Neural progenitor cell (in vitro differentiated cells): ENCODE data around the gene LZTFL1. TPM values are rescaled to one million over a fixed set of nuclear protein-coding genes. Genes with fewer than 3 reads are reported as not detected.

Experiments used
- DNase-seq: peaks from one replicate; pipeline ENCODE4 v3.0.0-alpha.2; 2016; ENCODE audit warnings: low spot score
- H2AFZ ChIP-seq: fragments of 200-600 bp; sonication (generic); replicated peaks from 2 replicates; pipeline ENCODE4 v1.6.1; 2016; ENCODE audit warnings: antibody characterized with exemption
- H3F3A ChIP-seq: fragments of 200-600 bp; sonication (generic); 2 replicates; pipeline ENCODE4 v1.6.1; 2016; ENCODE audit warnings: antibody characterized with exemption, low read depth
- H3K27ac ChIP-seq: fragments of 200-600 bp; sonication (generic); 2 replicates; pipeline ENCODE4 v1.5.1; 2016; ENCODE audit warnings: mild to moderate bottlenecking
- H3K27me3 ChIP-seq: fragments of 200-600 bp; sonication (generic); 2 replicates; pipeline ENCODE4 v1.6.1; 2016; ENCODE audit warnings: mild to moderate bottlenecking, moderate library complexity
- H3K36me3 ChIP-seq: fragments of 200-600 bp; sonication (generic); 2 replicates; pipeline ENCODE4 v1.5.1; 2016
- H3K4me1 ChIP-seq: fragments of 200-600 bp; sonication (generic); 2 replicates; pipeline ENCODE4 v1.6.1; 2016; ENCODE audit warnings: mixed run types
- H3K4me2 ChIP-seq: fragments of 200-600 bp; sonication (generic); 2 replicates; pipeline ENCODE4 v1.6.1; 2016
- H3K4me3 ChIP-seq: fragments of 200-600 bp; sonication (generic); 2 replicates; pipeline ENCODE4 v1.5.1; 2016
- H3K79me2 ChIP-seq: fragments of 200-600 bp; sonication (generic); 2 replicates; pipeline ENCODE4 v1.6.1; 2016; ENCODE audit warnings: low read depth
- H3K9ac ChIP-seq: fragments of 200-600 bp; sonication (generic); 2 replicates; pipeline ENCODE4 v1.6.1; 2016
- H3K9me3 ChIP-seq: fragments of 200-600 bp; sonication (generic); 2 replicates; pipeline ENCODE4 v1.5.1; 2016; ENCODE audit warnings: low read depth
- H4K20me1 ChIP-seq: fragments of 200-600 bp; sonication (generic); 2 replicates; pipeline ENCODE4 v1.6.1; 2016; ENCODE audit warnings: low read depth
- H3K27ac Mint-ChIP-seq: 3 replicates; pipeline ENCODE4 v1.8.0; 2021; ENCODE audit warnings: mixed read lengths
- H3K27me3 Mint-ChIP-seq: 2 replicates; pipeline ENCODE4 v1.8.0; 2022; ENCODE audit warnings: low read depth, mild to moderate bottlenecking, inconsistent platforms, moderate library complexity, mixed read lengths; ENCODE audit not compliant: insufficient read depth
- H3K36me3 Mint-ChIP-seq: 3 replicates; pipeline ENCODE4 v1.8.0; 2021; ENCODE audit warnings: mixed read lengths
- H3K4me1 Mint-ChIP-seq: 3 replicates; pipeline ENCODE4 v1.8.0; 2021; ENCODE audit warnings: mixed read lengths
- H3K4me3 Mint-ChIP-seq: 3 replicates; pipeline ENCODE4 v1.8.0; 2021; ENCODE audit warnings: mild to moderate bottlenecking, moderate library complexity, mixed read lengths
- H3K9me3 Mint-ChIP-seq: 3 replicates; pipeline ENCODE4 v1.8.0; 2020; ENCODE audit warnings: mixed read lengths
- CTCF ChIP-seq: fragments of 200-600 bp; sonication (generic); IDR thresholded peaks from 2 replicates; pipeline ENCODE4 v1.5.1; 2017; ENCODE audit warnings: antibody characterized with exemption, mild to moderate bottlenecking
- EZH2 ChIP-seq: fragments of 200-600 bp; sonication (generic); IDR thresholded peaks from 2 replicates; pipeline ENCODE4 v1.6.1; 2017; ENCODE audit warnings: antibody characterized with exemption, mild to moderate bottlenecking, moderate library complexity
- EZH2phosphoT487 ChIP-seq: fragments of 200-600 bp; sonication (generic); IDR thresholded peaks from 2 replicates; pipeline ENCODE4 v1.6.1; 2017; ENCODE audit warnings: antibody characterized with exemption
- total RNA-seq: library from RNA; depleted of rRNA; stranded (reverse); fragments of >200 nt; gene quantifications from 2 replicates; pipeline ENCODE4 v1.2.3, GENCODE V29; 2015; ENCODE audit warnings: low replicate concordance

Gene LZTFL1
- total RNA-seq, 1 donor from 2014 or later = 22.5 TPM

GRCh38 chr3:45887759-45888511 lies 46.0 kb upstream of the LZTFL1 start:
- peaks cover 2% of the 10 kb centered on the region for H3K27me3 Mint-ChIP-seq
- Histone ChIP-seq H2AFZ (no peak overlapping the region), H3K36me3 (no peaks in the 10 kb centered on the region), H3F3A (no peaks in the 10 kb centered on the region), H3K4me3 (no peak overlapping the region), H3K4me1 (no peaks in the 10 kb centered on the region), H4K20me1 (no peaks in the 10 kb centered on the region), H3K27me3 (no peaks in the 10 kb centered on the region), H3K9ac (no peak overlapping the region), H3K27ac (no peak overlapping the region), H3K4me2 (no peak overlapping the region), H3K79me2 (no peaks in the 10 kb centered on the region), H3K9me3 (no peaks in the 10 kb centered on the region)
- H3K4me3 Mint-ChIP-seq = no peak overlapping the region
- peaks cover 4% of the 10 kb centered on the region for H3K4me1 Mint-ChIP-seq
- H3K27ac Mint-ChIP-seq = no peak overlapping the region
- no peaks in the 10 kb centered on the region for H3K9me3 Mint-ChIP-seq
- no peak for DNase-seq
- H3K36me3 Mint-ChIP-seq = no peaks in the 10 kb centered on the region
- TF ChIP-seq CTCF = no peak

- no peaks in the 10 kb centered on the region for H3K9me3 ChIP-seq
- H3K27ac Mint-ChIP-seq = no peak overlapping the region
- H3F3A ChIP-seq = no peaks in the 10 kb centered on the region
- H3K9me3 Mint-ChIP-seq = no peaks in the 10 kb centered on the region
- no peaks in the 10 kb centered on the region for H3K36me3 ChIP-seq
- no peak overlapping the region for H3K27ac ChIP-seq
- TF ChIP-seq CTCF = no peak
- no peak for TF ChIP-seq EZH2
- TF ChIP-seq EZH2phosphoT487 = no peak
- no peak overlapping the region for H3K4me3 ChIP-seq
- H3K79me2 ChIP-seq = no peaks in the 10 kb centered on the region
- no peak for DNase-seq
- H2AFZ ChIP-seq = no peak overlapping the region
- no peaks in the 10 kb centered on the region for H3K36me3 Mint-ChIP-seq
- no peaks in the 10 kb centered on the region for H4K20me1 ChIP-seq
- H3K4me1 ChIP-seq = no peaks in the 10 kb centered on the region
- H3K4me3 Mint-ChIP-seq = no peak overlapping the region
- no peaks in the 10 kb centered on the region for H3K27me3 ChIP-seq
- peaks cover 4% of the 10 kb centered on the region for H3K4me1 Mint-ChIP-seq
- H3K27me3 Mint-ChIP-seq = peaks cover 2% of the 10 kb centered on the region
- no peak overlapping the region for H3K9ac ChIP-seq
- H3K4me2 ChIP-seq = no peak overlapping the region
These were observed 45.4 kb upstream of the LZTFL1 start for GRCh38 chr3:45887285-45887684.

GRCh38 chr3:45885979-45886705 lies 44.2 kb upstream of the LZTFL1 start, which contains the start of gene CCR9:
Gene CCR9, plus strand, starts transcription at chr3:45886543. Its CDS starts 8,391 bp downstream, at chr3:45894934.
- no peaks in the 10 kb centered on the region for H3K36me3 ChIP-seq
- no peaks in the 10 kb centered on the region for H4K20me1 ChIP-seq
- no peak within 1 kb of the TSS for H3K4me3 ChIP-seq
- no peaks in the 10 kb centered on the region for H3F3A ChIP-seq
- no peak within 1 kb of the TSS for H2AFZ ChIP-seq
- no peaks in the 10 kb centered on the region for H3K79me2 ChIP-seq
- Mint-ChIP-seq H3K27me3 (peaks cover 2% of the 10 kb centered on the region), H3K9me3 (no peaks in the 10 kb centered on the region), H3K4me1 (peaks cover 4% of the 10 kb centered on the region), H3K4me3 (no peak within 1 kb of the TSS), H3K36me3 (no peaks in the 10 kb centered on the region), H3K27ac (no peak within 1 kb of the TSS)
- no peak within 1 kb of the TSS for H3K9ac ChIP-seq
- H3K4me1 ChIP-seq = no peaks in the 10 kb centered on the region
- no peaks in the 10 kb centered on the region for H3K27me3 ChIP-seq
- H3K27ac ChIP-seq = no peak within 1 kb of the TSS
- H3K4me2 ChIP-seq = no peak within 1 kb of the TSS
- DNase-seq = no peak
- no peaks in the 10 kb centered on the region for H3K9me3 ChIP-seq
- TF ChIP-seq EZH2 = no peak
- TF ChIP-seq EZH2phosphoT487 = no peak
- TF ChIP-seq CTCF = no peak
